Inflammatory macrophage (primary cell): ENCODE results near the gene RBM42.
A peak's percentile ranks its signal among the peaks of the same experiment; 100 is the strongest.

Source experiments
- DNase-seq, 2 donors: peaks; one replicate each; pipeline ENCODE4 v3.0.0-alpha.2; 2020 to 2022

Gene RBM42

GRCh38 chr19:35655600-35655999, 26.8 kb downstream of the RBM42 start:
- no peak for DNase-seq

- DNase-seq, result no peak
Observed at GRCh38 chr19:35656700-35657099, 27.9 kb downstream of the RBM42 start.

GRCh38 chr19:35657904-35658700, 29.3 kb downstream of the RBM42 start:
- DNase-seq, result no peak

- no peak for DNase-seq
Observed at GRCh38 chr19:35661995-35662340, 33.1 kb downstream of the RBM42 start.

- no peak for DNase-seq
Observed at GRCh38 chr19:35663981-35664380, 35.1 kb downstream of the RBM42 start.

- DNase-seq, result no peak
Observed at GRCh38 chr19:35665157-35665556, 36.3 kb downstream of the RBM42 start.

GRCh38 chr19:35665604-35666003, 36.8 kb downstream of the RBM42 start:
- no peak for DNase-seq

- no peak for DNase-seq
Observed at GRCh38 chr19:35666251-35666913, 37.5 kb downstream of the RBM42 start, which contains the start of gene UPK1A. TSS of gene UPK1A (plus strand) at chr19:35666517. CDS start at chr19:35666813, 296 bp downstream.

GRCh38 chr19:35669566-35669965, 40.7 kb downstream of the RBM42 start:
- no peak for DNase-seq

GRCh38 chr19:35669974-35670373, 41.1 kb downstream of the RBM42 start:
- DNase-seq, result no peak

GRCh38 chr19:35670686-35671085, 41.9 kb downstream of the RBM42 start:
- no peak for DNase-seq

GRCh38 chr19:35671818-35672217, 43.0 kb downstream of the RBM42 start:
- no peak for DNase-seq

GRCh38 chr19:35673121-35673804, 44.4 kb downstream of the RBM42 start:
- peak; percentile 4 to 27 for DNase-seq

- no peak for DNase-seq
Observed at GRCh38 chr19:35675589-35676140, 46.8 kb downstream of the RBM42 start.
